Measurements from ENCODE around the gene EHMT1. TPM values are rescaled to one million over a fixed set of nuclear protein-coding genes. Genes with fewer than 3 reads are reported as not detected.

Gene EHMT1
- total RNA-seq, 1 experiment from 2014 or later = 63.9 TPM

GRCh38 chr9:137575716-137576411 is 42.9 kb upstream of the EHMT1 start:
- no peak for DNase-seq (ENCODE audit: low read depth, low spot score)
- no peak overlapping the region for H3K27ac ChIP-seq (ENCODE audit: low read length)
- ChIA-PET POLR2A (no interaction called here), CTCF (no interaction called here)
- peaks cover 3% of the 10 kb centered on the region; the same call in 1 of the 2 replicates for H3K36me3 ChIP-seq (ENCODE audit: control insufficient read depth, insufficient read depth, low read length)
- no peaks in the 10 kb centered on the region for H3K27me3 ChIP-seq (ENCODE audit: control insufficient read depth, insufficient read depth, low read length)
- intact Hi-C loops (cut with micrococcal nuclease; ENCODE audit: unreplicated experiment) (no loop called here), in situ Hi-C loops (cut with HindIII; ENCODE audit: low pct_unique_long_range_greater_than_20kb, low sequenced_read_pairs) (no loop called here)
- ATAC-seq = no peak
- H3K4me3 ChIP-seq (ENCODE audit: low read depth in 2 of 2, low read length in 2 of 2) = no peak overlapping the region
- peaks cover 3% of the 10 kb centered on the region; the same call in 1 of the 2 replicates for H3K4me1 ChIP-seq (ENCODE audit: control insufficient read depth, insufficient read depth, low read length)
- H3K9me3 ChIP-seq (ENCODE audit: control insufficient read depth, insufficient read depth, low read depth, low read length) = no peaks in the 10 kb centered on the region
- BruUV-seq (replicated peaks) = no TSS peak
- no peak for TF ChIP-seq CTCF (IDR thresholded peaks at IDR 0.05)
- TF ChIP-seq, protein P1, sequence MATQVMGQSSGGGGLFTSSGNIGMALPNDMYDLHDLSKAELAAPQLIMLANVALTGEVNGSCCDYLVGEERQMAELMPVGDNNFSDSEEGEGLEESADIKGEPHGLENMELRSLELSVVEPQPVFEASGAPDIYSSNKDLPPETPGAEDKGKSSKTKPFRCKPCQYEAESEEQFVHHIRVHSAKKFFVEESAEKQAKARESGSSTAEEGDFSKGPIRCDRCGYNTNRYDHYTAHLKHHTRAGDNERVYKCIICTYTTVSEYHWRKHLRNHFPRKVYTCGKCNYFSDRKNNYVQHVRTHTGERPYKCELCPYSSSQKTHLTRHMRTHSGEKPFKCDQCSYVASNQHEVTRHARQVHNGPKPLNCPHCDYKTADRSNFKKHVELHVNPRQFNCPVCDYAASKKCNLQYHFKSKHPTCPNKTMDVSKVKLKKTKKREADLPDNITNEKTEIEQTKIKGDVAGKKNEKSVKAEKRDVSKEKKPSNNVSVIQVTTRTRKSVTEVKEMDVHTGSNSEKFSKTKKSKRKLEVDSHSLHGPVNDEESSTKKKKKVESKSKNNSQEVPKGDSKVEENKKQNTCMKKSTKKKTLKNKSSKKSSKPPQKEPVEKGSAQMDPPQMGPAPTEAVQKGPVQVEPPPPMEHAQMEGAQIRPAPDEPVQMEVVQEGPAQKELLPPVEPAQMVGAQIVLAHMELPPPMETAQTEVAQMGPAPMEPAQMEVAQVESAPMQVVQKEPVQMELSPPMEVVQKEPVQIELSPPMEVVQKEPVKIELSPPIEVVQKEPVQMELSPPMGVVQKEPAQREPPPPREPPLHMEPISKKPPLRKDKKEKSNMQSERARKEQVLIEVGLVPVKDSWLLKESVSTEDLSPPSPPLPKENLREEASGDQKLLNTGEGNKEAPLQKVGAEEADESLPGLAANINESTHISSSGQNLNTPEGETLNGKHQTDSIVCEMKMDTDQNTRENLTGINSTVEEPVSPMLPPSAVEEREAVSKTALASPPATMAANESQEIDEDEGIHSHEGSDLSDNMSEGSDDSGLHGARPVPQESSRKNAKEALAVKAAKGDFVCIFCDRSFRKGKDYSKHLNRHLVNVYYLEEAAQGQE (IDR thresholded peaks at IDR 0.05; ENCODE audit: insufficient read depth in 1 of 2, low read depth in 2 of 2, low read length in 1 of 2) = no peak

DNA sequence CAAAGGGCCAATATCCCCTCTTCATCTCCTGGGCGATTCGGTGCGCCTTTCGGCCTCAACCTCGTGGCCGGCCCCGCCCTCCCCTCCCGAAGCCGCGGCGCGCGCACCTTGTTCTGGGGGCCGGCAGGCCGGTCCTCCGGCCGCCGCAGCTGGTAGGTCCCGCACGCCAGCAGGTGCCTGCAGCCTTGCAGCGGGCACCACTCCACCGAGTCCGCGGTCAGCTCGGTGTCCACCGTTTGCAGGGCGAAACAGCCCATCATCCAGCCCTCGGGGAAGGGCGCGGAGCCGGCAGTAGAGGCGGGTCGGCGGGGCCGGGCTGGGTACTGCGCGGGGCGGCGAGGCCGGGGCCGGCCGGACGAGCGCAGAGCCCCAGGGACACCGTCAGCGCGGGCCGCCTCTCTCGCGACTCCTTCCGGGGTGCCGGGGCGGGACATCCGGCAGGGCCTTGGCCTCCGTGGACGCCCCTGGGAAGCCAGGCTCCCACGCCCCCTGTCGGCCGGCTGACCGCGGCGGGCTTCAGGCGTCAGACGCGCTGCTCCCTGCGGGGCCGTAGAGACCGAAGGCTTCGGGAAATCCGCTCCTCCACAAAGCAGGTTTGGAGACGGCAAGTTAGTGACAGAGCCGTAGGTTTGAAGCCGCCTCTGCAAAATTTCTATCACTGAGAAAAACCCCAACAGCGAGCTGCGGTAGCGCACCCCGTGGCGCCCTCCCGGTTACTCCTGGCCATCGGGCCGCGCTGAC is 40.1 kb upstream of the EHMT1 start, which contains the start of gene DPH7:
Gene DPH7 (minus strand): TSS at position 408 of the 741 bp plus-strand sequence. CDS start 148 bp downstream, at position 260.
- in situ Hi-C loops (cut with HindIII; ENCODE audit: low pct_unique_long_range_greater_than_20kb, low sequenced_read_pairs) (no loop called here), intact Hi-C loops (cut with micrococcal nuclease; ENCODE audit: unreplicated experiment) (no loop called here)
- POLR2A ChIA-PET = no interaction called here
- Histone ChIP-seq H3K27me3 (ENCODE audit: control insufficient read depth, insufficient read depth, low read length) (no peaks in the 10 kb centered on the region), H3K4me3 (ENCODE audit: low read depth in 2 of 2, low read length in 2 of 2) (peak within 1 kb of the TSS; percentile 70 to 74), H3K4me1 (ENCODE audit: control insufficient read depth, insufficient read depth, low read length) (peaks cover 3% of the 10 kb centered on the region; the same call in 1 of the 2 replicates), H3K36me3 (ENCODE audit: control insufficient read depth, insufficient read depth, low read length) (no peaks in the 10 kb centered on the region; the same call in 1 of the 2 replicates), H3K27ac (ENCODE audit: low read length) (peak within 1 kb of the TSS; percentile 79), H3K9me3 (ENCODE audit: control insufficient read depth, insufficient read depth, low read depth, low read length) (no peaks in the 10 kb centered on the region)
- TF ChIP-seq, protein P1 (IDR thresholded peaks at IDR 0.05; ENCODE audit: insufficient read depth in 1 of 2, low read depth in 2 of 2, low read length in 1 of 2) = no peak
- TF ChIP-seq POLR2AphosphoS5 (IDR thresholded peaks at IDR 0.05; ENCODE audit: low read depth, low read length) (peak; percentile 68), CTCF (IDR thresholded peaks at IDR 0.05) (peak; percentile 94), TCF7L2 (IDR thresholded peaks at IDR 0.05; ENCODE audit: low read depth, low read length) (no peak), SIN3A (IDR thresholded peaks at IDR 0.05; ENCODE audit: borderline replicate concordance, insufficient read depth, low read depth, low read length) (peak; percentile 61; the same call in 1 of the 2 replicates)
- CTCF ChIA-PET = interaction anchor here (0.7 kb wide), 1 partner anchor 10 kb away, joined by 6 read pairs; no protein-coding TSS in a partner anchor
- ATAC-seq = peak; percentile 97
- peak; percentile 13 for DNase-seq (ENCODE audit: low read depth, low spot score)
- BruUV-seq (replicated peaks) = no TSS peak

Data from Panc1 (cell line).